GM21390 (cell line): ENCODE results near the gene IGFL2.
"Not testable (repeated sequence)": the region's sequence is repeated elsewhere in the genome, so short reads cannot be mapped to it uniquely, and the experiment has no call there.

Source experiments
- ATAC-seq: cut with Tn5 transposase; IDR thresholded peaks from one replicate; pipeline ENCODE4 v1.9.1; 2021; ENCODE audit not compliant: unreplicated experiment

The IGFL2 gene

DNA sequence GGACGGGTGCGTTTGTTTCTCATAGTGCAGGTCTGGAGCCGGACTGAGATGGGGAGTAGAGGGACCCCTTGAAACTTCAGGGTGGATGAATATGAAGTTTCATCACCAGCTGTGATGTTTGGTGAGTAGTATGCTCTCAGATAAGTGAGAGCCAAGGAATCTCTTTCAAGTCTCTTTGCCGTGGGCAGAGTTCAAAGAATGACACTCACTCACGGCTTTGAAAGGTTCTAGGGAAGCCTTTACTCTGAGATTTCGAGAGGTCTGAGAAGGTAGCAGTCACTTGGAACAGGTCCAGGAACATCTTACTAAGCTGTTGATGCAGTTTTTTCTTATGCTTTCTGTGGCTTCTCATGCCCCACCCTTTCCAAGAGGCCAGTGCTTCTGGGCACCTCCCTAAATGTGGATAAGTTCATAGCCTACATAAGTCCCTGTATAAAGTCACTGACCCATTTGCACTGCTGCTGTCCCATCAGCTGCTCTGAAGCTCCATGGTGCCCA is at the start of gene IGFL2:
Gene IGFL2 (plus strand): TSS at position 448 of the 498 bp plus-strand sequence. CDS start 41 bp downstream, at position 489.
- ATAC-seq: no peak

DNA sequence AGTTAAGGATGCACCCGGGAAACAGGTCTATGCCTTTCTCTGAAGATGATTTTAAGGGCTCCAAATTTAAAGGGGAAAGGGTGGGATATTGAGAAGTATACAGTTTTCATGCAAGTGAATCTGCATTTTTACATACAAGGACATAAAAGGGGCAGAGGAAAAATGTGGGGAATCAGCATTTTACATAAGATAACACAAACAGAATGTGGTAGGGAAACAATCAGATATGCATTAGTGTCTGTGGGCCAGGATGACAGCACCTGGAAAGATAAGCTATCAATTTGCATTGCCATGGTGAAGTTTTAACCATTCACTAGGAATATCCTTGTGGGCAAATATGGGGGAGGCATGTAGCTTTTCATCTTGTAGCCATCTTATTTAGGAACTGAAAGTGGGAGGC is 47.7 kb upstream of the IGFL2 start:
- no peak for ATAC-seq

DNA sequence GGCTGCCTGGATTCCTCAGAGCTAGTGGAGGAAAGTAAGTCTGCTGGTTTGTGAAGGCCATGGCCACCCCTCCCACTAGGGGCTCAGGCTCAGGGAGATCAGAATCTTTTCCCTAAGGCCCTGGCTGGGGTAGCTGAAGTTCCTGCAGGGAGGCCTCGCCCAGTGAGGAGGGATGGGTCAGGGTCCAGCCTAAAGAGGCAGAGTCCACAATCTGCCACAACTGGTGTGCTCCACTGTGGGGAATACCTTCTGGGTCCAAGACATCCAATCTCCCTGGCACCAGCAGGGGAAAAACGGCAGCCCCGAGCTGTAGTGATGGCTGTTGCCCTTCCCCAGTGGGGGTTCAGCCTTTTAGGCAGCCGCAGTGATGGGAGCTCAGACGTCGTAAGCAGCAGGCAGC is 46.7 kb upstream of the IGFL2 start:
- ATAC-seq: no peak

DNA sequence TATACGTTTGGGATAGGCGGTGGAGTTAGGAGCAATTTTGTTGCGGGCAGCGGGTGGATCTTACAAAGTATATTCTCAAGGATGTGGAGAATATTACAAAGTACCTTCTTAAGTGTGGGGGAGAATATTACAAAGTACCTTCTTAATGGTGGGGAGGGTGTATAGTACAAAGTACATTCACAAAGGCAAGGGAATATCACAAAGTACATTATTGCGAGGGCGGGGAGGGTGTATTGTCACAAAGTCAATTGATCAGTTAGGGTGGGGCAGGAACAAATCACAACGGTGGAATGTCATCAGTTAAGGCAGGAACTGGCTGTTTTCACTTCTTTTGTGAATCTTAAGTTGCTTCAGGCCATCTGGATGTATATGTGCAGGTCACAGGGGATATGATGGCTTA is 45.7 kb upstream of the IGFL2 start:
- ATAC-seq: not testable (repeated sequence)

DNA sequence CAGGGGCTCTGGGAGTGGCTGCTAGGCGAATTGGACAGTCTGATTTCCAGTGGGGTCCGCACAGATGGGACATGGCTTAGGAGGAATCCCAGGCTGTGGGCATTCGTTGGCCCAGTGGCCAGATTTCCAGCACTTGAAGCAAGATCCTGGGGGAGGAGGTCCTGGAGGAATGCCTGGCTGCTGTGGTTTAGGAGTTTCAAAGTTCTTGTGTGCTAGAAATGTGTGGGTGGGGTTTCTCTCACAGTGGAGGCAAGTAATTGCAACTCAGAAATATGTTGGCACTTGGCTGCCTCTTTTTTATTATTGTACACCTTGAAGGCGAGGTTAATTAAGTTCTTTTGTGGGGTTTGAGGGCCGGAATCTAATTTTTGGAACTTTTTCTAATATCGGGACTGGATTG is 40.7 kb upstream of the IGFL2 start:
- ATAC-seq: no peak

DNA sequence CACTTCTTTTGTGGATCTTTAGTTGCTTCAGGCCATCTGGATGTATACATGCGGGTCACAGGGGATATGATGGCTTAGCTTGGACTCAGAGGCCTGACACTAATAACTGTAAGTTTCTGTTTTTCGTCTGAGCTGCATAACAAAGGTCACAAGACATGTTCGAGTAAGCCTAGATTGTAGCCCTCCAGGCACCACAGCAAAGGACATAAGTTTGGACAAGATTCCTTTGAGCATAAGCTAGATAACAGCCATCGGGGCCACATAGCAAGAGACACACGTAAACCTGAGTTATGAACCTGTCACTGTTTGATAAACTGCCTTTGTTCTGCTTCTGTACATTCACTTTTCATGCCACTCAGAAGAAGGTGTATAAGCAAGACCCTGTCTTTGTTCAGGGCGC is 38.2 kb upstream of the IGFL2 start:
- no peak for ATAC-seq

DNA sequence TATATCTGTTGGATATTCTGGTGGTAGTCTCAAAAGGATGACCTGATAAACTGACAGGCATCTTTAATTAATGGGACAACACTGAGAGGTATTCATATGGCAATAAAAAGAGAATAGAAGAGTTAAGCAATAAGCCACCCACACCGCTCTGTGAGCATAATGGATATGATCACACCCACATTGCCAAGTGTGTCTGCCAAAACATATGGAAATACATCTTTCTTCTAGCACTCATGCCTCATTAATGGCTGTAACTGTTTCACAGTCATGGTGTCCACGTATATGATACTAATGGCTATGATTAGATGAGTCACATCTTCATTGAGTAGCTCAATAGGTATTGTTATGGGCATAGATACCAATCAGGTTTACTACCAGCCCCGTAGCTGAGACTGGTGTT is 36.7 kb upstream of the IGFL2 start:
- no peak for ATAC-seq

DNA sequence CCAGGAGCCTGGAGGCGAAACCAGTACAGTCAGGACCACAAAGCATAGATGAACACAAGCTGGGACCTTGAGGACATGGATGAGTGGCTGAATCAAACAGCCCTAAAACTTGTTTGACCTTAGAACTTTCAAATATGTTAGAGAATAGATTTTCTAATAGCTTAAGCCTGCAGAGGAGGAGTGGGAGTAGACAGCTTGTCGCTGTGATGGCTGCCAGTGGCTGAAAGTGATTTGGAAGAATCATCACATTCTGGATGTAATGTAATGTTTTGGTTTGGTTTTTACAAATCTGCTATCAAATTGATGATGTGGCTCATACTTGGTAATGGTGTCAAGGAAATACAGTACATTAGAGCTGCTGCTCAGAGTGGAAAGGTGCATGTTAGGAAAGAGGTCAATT is 35.5 kb upstream of the IGFL2 start:
- no peak for ATAC-seq

DNA sequence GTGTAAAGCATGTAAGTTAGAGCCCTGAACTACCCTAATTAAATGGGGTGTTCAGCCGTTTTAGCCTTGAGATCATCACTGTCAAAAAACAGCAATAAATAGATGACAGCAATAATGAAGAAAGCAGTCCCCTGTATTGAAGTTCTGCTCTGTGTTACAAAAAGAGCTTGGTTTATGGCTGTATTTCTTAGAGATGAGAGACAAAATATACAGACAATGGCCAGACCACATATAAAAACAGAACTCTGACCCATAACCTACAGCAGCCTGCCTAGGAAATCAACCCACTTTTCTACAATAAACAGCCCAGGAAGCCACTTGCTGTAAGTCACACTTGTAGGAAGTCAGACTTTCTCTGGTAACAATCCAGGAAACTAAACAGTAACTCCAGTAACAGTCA is 34.3 kb upstream of the IGFL2 start:
- ATAC-seq: no peak

DNA sequence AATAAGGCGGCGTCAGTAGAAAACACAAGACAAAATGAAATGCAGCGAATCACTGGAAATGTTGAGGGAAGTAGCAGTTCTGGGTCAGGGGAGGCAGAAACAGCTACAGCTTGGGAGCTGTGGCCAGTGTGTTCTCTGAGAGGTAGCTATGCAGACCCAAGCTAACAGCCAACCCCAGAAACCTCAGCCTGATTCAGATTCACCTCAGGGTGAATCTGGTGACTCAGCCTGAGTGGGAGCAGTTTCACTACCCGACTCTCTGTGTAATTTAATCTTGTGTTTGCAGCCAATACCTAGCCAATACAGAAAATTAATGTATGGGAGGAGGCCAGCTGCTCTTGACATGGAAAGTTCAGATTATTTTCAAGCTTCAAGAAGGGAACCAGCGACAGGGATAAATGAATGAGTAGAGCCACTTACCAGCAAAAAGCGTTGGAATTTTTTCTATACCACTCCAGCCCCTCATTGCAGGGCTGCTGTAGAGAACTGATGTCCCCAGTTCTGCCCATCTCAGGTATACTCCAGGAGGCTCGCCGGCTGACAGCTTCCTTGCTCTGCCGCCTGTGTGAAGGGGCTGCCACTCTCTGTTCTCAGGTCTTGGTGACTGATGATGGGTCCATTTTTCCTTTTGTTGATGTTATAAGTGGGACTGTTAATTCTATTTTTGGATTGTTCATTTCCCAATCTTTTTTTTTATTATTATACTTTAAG is 32.5 kb upstream of the IGFL2 start:
- no peak for ATAC-seq

DNA sequence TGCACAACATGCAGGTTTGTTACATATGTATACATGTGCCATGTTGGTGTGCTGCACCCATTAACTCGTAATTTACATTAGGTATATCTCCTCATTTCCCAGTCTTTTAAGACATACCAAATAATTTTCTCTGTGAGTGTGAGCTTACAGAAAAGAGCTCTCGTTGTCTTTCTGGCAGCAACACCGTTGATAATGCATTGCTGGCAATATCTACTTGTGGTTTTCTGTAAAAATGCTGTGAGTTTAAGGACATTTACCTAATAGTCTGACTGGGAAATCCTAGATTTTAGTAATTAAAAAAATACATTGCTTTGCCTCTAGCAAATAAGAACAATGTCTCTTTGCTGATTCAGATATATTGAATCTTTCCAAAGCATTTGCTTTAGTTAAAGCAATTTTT is 31.9 kb upstream of the IGFL2 start:
- ATAC-seq: no peak

DNA sequence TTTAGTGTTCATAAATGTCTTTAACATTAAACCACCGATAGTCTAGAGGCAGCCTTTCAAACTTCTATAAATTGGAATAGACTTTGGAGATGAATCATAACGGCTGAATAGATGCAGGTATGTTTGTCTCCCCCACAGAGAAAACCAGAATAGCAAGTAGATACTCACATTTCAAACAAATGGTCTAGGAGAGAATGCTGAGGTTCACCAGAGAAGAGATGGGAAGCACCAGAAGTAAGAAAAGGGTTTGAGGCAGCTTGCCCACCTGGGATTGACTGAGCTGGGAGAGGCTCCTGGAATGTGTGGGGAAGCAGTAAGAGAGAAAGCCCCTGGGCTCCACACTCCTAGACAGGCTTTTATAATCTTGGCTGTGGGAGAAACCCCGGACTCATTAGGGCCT is 29.9 kb upstream of the IGFL2 start:
- no peak for ATAC-seq

DNA sequence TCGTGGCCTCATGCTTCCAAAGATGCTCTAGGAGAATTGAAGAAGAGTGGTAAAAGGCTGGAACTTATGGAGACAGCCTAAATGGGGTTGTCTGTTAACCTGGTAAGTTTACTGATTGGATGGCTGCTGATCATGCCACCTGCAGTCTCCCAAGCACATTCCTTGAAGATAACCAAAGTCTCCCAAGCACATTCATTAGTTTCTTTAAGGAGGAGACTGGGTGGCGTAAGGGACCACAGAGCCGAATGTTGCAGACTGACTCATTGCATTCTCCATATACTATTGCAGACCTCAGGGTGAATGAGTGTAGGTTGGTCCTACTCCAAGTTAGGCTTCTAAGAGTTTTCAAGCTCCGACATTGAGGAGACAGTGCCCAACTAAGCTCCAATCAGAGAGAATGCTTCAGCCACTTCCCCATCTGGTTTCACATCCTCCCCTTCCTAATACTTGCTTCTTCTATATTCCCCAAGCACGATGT is 23.4 kb upstream of the IGFL2 start, which contains the start of gene IGFL3:
Gene IGFL3 (minus strand): TSS at position 51 of the 478 bp plus-strand sequence. CDS start 39 bp downstream, at position 12.
- no peak for ATAC-seq

DNA sequence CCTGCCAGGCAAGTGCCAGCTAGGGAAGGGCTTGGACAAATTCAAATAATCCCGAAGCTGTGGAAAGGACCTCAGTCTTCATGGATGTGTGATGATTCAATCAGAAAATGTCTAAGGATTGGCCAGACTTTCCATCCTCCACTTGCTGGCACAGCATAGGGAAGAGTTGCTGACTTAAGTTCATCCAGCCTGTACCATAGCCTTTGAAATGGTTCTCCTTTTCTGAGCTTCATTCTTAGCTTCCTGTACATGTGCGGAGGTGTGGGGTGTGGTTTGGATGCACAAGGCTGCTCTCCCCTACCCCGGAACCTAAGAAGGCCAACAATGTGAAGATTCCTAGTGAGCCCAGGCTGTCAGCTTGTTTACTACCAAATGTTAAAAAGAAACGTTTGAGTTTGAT is 22.6 kb upstream of the IGFL2 start:
- ATAC-seq: no peak

DNA sequence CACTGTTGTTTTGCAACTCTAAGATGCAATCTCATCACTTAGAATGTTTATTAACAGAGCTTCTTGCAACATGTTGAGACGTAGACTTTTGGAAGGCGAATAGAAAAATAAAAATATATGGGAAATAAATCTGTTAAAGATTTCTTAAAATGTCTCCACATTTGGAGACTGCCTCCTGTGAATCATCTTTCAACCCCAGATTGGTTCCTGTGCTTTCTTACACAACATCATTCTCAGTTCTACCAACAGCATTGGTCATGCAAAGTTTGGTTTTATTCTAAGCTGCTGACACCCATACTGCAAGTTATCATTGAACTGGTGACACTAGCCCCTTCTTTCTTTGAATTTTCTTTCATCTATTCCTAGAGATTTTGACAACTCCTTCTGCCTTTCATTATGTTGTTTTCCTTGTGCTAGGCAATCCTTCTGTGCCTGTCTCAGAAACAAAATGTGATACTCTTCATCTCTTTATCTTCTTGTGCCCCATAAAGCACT is 21.9 kb upstream of the IGFL2 start:
- ATAC-seq: no peak

DNA sequence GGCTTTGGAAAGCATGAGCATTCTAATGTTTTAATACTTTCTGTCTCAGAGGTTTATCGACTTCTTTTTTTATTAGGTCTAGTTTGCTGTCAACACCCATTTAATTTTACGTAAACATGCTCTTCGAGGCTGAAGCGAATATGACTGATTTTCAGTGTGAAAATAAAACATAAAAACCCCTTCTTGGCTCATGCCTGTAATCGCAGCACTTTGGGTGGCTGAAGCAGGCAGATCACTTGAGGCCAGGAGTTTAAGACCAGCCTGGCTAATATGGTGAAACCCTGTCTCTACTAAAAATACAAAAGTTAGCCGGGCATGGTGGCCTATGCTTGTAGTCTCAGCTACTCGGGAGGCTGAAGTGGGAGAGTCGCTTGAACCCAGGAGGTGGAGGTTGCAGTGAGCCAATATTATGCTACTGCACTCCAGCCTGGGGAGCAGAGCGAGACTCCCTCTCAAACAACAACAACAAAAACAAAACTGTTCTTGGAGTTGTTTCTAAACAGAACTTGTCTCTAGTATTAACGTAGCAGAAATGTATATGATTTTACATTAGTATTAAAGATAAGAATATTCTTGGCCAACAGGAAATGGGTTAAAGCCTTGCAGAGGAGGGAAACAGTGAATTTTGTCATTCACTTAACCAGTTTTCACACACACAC is 16.4 kb upstream of the IGFL2 start:
- no peak for ATAC-seq

DNA sequence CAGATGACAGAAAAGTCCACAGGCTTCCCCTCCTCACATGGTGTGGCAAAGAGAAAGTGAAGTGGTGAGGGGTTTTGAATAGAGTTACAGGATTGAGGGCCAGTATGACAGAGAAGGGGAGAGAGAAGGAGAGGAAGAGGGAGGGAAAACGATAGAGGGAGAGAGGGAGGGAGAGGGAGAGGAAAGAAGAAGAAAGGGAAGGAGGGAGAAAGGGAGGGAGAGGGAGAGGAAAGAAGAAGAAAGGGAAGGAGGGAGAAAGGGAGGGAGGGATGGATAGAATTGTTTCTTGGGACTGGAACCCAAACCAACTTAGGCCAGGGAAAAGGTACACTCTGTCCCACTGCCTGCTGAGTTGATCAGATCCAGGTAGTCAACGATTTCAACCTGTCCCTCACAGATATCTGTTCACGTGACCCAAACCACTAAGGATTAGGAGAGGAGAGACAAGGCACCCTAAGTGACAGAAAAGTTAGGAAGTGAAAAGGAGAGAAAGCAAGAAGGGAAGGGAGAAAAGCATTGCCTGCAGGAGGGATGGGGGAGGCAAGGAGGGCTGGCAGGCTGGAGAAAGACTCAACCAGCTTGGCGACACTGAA is 15.4 kb upstream of the IGFL2 start:
- ATAC-seq: no peak

DNA sequence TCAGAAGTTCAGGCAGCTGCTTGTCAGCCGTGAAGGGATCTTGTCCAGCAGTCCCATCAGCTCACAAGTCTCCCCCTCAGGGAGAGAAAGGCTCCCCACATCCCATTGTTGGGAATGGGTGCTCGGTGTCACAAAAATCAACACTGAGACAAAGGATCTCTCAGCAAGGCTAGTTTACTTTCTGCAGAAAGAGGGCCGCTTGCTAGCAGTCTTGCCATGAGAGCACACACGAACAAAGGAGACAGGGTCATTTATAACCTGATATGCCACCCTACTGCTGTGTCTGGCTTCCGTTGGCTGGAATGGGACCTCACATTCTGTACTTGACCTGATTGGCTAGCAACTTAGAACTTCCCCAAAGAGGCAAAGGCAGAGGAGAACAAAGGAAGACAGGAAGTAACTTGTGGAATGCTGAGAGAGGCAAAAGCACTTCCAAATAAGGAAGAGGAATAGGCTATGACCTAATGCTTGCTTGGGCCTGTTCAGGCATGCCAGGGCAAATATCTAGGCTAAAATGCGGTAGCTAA is 14.9 kb upstream of the IGFL2 start:
- ATAC-seq: no peak

DNA sequence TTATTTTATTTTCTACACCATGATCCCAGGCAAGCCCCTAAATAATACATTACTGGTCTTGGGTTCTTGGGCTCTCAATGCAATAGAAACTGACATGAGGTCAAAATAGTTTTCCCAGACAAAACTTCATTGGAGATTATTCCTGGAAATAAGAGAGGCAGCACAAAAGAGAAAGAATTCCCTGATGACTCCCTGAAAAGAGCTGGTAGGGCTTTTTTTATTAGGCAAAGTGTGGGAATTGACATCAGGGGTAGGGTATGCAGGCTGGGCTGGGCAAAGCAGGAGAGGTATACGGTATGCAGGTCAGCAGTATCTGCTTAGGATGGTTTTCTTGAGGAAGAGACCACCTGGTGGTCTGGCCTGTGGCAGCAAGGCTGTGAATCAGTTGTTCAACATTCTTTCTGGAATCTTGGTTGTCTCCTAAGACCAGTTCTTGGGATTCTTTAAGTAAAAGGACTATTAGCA is 14.2 kb upstream of the IGFL2 start:
- ATAC-seq: no peak

DNA sequence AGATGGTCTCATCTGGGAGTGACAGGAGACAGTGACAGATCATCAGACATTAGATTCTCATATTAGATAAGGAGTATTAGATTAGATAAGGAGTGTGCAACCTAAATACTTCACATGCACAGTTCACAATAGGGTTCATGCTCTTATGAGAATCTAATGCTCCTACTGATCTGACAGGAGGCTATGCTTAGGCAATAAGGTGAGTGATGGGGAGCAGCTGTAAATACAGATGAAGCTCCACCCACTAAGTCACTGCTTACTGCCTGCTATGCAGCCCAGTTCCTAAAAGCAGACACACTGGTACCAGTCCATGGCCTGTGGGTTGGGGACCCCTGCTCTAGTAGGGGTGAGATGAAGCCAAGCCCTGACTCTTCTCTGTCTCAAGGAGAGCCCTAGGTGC is 13.5 kb upstream of the IGFL2 start:
- ATAC-seq: no peak

DNA sequence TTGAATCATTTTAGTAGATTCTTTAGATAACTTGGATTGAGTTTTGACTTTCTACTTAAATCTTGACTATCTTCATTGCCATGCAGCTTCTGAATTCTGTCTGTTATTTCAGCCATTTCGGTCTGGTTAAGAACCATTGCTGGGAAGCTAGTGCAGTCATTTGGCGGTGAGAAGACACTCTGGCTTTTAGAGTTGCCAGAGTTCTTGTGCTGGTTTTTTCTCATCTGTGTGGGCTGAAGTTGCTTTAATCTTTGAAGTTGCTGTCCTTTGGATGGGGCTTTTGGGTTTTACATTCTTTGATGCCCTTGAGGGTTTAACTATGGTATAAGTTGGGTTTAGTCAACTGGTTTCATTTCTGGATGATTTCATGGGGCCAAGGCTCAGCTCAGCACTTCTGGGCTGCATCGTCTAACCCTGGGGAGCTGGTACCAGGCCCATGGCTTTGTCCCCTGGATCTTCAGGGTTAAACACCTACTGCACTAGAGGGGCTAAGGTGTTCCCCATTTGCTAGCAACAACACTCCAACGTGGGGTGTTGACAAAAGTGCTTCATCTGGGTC is 10.0 kb upstream of the IGFL2 start:
- ATAC-seq: no peak
